GM12864 (cell line): ENCODE data around the gene ZNF277.

Experiments used
- DNase-seq: peaks from one replicate; pipeline ENCODE4 v3.0.0-alpha.2; 2011; ENCODE audit warnings: low read depth
- H3K4me3 ChIP-seq: 2 replicates; pipeline ENCODE4 v1.5.1; 2011; ENCODE audit warnings: mild to moderate bottlenecking, low read depth, low read length, control low read depth
- CTCF ChIP-seq: IDR thresholded peaks from 2 replicates; pipeline ENCODE4 v1.5.1; 2011; ENCODE audit warnings: low read depth, mild to moderate bottlenecking, moderate library complexity, low read length, control low read depth, inconsistent platforms; ENCODE audit errors: missing control alignments

Gene ZNF277

GRCh38 chr7:112232212-112232978, 25.9 kb downstream of the ZNF277 start:
- no peak overlapping the region for H3K4me3 ChIP-seq
- no peak for TF ChIP-seq CTCF
- DNase-seq = no peak

- no peak for DNase-seq
- no peak for TF ChIP-seq CTCF
- no peak overlapping the region for H3K4me3 ChIP-seq
Measured at GRCh38 chr7:112233048-112233697, 26.7 kb downstream of the ZNF277 start.

- DNase-seq = no peak
- no peak overlapping the region for H3K4me3 ChIP-seq
- no peak for TF ChIP-seq CTCF
Measured at GRCh38 chr7:112234147-112234546, 27.7 kb downstream of the ZNF277 start.

GRCh38 chr7:112236597-112236996, 30.1 kb downstream of the ZNF277 start:
- no peak overlapping the region for H3K4me3 ChIP-seq
- DNase-seq = no peak
- TF ChIP-seq CTCF = no peak

GRCh38 chr7:112238330-112238729, 31.8 kb downstream of the ZNF277 start:
- H3K4me3 ChIP-seq = no peak overlapping the region
- no peak for TF ChIP-seq CTCF
- DNase-seq = no peak

GRCh38 chr7:112238852-112239610, 32.5 kb downstream of the ZNF277 start:
- no peak for DNase-seq
- H3K4me3 ChIP-seq = no peak overlapping the region
- no peak for TF ChIP-seq CTCF
